NCI-H446 (cell line): ENCODE data around the gene RSU1.
"Not testable (repeated sequence)": the region's sequence is repeated elsewhere in the genome, so short reads cannot be mapped to it uniquely, and the experiment has no call there.

Source experiments
- DNase-seq, 2 experiments: peaks; one replicate each; lab custom pipeline; 2025; lab: John Stamatoyannopoulos, UW

Gene RSU1

DNA sequence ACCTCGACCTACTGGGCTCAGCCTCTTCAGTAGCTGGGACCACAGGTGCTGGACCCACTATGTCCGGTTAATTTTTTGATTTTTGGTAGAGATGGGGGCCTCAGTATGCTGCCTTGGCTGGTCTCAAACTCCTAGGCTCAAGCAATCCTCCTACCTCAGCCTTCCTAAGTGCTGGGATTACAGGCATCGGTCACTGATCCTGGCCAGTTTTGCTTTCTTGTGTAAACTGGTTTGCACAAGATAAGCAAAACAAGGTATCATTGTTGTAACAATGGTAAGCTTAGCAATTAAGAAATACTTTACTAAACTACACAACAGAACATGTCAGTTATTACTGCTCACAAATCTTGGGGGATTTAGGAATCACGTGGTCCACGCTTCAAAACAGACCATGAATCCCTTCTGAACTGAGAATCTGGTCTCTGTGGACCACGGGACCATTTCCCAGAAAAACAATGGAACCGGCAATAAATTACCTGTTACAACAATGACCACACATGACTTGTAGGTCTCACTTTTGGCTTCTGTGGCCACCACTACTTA is 36.8 kb downstream of the RSU1 start:
- DNase-seq, result no peak

DNA sequence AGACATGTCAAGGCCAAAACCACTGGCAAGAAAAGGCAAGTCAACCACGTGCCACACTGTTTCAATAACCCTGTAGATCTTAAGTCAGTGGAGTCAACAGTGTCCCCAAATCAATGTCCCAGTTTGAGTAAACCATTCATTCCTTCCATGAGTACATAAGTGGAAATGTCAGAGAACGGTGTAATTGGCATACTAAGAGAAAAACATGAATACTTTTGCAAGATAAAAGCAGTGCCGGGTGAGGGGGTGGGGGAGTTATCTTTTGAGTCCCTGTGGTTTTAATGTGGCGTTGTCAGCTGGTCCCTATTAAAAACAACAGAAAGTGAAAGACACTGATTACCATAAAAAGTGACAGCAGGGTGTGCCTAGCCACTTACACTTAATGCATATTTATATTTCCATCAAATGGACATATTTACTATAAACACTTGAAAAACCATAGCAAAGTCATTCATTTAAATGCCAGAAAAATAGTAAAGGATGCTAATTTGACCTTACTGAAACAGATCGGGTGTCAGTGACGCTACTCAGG is 37.8 kb downstream of the RSU1 start:
- DNase-seq, result no peak

GRCh38 chr10:16777473-16778370 is 39.5 kb downstream of the RSU1 start:
- peak; percentile 11 to 65 for DNase-seq

- no peak for DNase-seq
These were observed 40.3 kb downstream of the RSU1 start for GRCh38 chr10:16776896-16777295.

DNA sequence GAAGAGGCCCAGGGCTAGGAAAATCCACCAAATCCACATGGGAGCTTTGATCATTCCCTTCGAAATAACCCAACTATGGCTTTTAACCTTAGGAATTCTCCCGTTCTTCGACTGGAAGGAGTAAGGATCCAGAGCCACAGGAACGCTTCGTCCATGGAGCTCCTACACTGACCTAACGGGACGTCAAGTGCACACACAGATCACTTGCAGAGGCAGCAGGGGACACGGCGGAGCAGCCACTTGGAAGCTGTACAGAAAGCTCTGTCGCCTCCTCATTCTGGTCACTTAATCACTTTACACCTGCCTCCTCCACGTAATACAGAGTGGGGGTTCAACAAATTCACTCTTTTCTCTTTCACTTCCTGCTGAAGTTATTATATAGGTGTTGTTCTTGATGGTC is 43.9 kb downstream of the RSU1 start:
- no peak for DNase-seq

- no peak for DNase-seq
These were observed 46.6 kb downstream of the RSU1 start for GRCh38 chr10:16770670-16771069.

DNA sequence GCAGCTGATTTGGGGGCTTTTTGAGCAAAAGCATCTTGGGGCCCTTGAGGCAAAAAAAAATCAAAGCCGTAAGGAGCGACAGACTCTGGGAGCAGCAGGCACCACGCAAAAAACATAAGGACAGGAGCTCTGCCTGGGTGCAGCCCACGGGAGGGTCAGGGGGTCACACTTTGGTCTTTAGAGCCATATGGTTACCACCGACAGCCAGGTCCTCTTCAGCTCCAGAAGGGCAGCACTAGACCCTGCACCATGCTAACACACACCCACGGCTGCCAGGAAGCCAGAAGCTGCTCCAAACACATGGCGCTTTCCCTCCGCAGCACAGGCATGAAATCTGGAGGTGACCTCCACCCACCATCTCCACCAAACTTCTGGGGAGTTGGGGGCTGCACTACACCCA is 47.1 kb downstream of the RSU1 start:
- DNase-seq, result no peak

- no peak for DNase-seq
These were observed 47.9 kb downstream of the RSU1 start for GRCh38 chr10:16769331-16769730.

- DNase-seq, result no peak
These were observed 48.5 kb downstream of the RSU1 start for GRCh38 chr10:16768702-16769101.

DNA sequence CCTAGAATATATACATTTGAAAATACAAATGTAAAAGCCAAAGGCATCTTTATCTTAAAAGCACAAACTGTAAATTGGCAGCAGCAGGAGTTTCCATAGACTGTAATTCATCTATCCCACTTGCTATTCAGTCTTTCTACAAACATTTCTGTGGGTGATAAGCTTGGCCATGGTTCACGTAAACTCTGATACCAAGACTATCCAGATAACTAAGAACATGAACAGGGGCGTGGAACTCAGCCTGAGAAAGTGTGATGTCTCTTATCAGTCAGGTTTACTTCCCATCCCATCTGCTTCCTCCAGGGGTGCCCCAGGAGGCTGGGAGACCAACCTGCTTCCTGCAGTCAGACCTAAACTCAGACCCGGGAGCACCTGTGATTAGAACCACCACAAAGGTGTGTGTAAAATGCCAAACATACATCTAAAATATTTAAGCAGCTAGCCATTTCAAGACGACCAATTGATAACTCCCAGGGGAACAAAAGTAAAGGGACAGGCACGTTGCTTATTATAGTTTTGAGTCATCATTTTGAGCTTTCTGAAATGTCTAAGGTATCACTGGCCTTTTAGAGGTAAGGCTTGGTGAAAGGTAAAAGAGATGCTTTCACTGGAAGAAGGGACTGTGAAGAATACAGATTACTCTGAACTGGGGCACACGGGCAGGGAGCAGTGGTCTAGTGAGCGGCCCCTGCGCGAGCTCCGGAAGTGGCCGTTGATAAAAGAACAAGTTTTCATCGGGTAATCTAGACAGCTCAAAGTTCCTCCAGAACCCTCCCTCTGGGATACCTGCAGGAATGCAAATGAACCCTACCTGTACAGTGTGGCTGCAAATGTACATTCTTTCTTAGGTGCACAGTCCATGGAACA is 51.5 kb downstream of the RSU1 start:
- DNase-seq, result no peak

GRCh38 chr10:16761300-16761699 is 55.9 kb downstream of the RSU1 start:
- no peak for DNase-seq

- DNase-seq, result no peak
These were observed 60.5 kb downstream of the RSU1 start for GRCh38 chr10:16756561-16757221.

DNA sequence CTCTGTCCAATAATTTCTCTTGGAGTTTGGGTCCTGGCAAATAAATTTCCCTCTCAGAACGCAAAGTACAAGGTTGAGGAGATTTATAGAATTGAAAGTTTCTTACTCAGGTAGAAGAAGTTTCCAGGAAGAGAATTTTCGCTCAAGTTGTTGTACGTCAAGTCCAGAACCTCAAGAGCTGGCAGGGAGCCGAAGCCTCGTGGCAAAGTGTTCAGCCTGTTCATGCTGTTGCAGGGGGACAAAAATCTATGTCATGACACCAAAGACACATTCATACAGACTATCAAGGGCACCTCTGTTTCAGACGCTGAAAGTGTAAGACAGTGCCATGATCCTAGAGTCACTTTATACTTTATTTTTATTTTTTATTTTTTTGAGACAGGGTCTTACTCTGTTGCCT is 62.5 kb downstream of the RSU1 start:
- DNase-seq, result no peak

- not testable (repeated sequence) for DNase-seq
These were observed 64.4 kb downstream of the RSU1 start for GRCh38 chr10:16752849-16753248.

GRCh38 chr10:16752099-16752498 is 65.1 kb downstream of the RSU1 start:
- no peak for DNase-seq

- DNase-seq, result no peak
These were observed 66.0 kb downstream of the RSU1 start for GRCh38 chr10:16751244-16751643.

DNA sequence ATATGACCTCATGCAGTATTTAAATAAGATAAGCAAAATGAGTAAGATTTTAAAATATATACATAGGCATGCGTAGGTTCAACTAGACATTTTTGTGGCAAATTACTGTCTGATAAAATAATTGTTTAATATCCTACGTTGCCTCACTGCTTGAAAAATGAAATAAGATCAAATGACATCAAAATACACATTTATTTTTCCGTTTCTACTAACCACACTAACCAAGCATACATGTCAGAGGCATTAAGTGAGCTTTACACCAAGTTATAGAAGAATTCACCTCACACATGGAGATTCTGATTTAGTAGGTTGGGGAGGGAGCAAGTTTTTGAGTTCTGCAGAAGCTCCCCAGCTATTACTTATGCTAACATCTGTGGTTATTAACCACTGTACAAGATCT is 66.8 kb downstream of the RSU1 start:
- no peak for DNase-seq

- no peak for DNase-seq
These were observed 68.5 kb downstream of the RSU1 start for GRCh38 chr10:16748749-16749148.

- no peak for DNase-seq
These were observed 70.4 kb downstream of the RSU1 start for GRCh38 chr10:16746856-16747255.

DNA sequence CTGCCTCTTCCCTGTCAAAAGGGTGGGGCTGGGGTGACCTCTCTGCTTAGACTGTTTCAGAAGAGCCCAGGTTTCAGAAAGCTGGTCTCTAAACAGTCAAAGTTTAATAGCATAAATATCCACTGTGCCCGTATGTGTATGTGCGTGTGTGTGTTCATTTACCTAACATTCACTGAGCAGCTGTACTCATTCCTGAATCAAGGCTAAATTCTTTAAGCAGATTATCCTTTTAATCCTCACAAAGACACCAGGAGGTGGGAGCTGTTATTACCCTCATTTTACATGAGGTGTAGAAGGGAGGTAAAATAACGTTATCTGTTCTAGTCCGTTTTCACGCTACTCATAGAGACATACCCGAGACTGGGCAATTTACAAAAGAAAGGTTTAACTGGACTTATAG is 72.2 kb downstream of the RSU1 start:
- DNase-seq, result no peak

- DNase-seq, result no peak
These were observed 74.9 kb downstream of the RSU1 start for GRCh38 chr10:16742165-16742960.
